Measurements from ENCODE around the gene MIPOL1.
"Not testable (repeated sequence)": the region's sequence is repeated elsewhere in the genome, so short reads cannot be mapped to it uniquely, and the experiment has no call there.

The MIPOL1 gene

GRCh38 chr14:37546621-37547447 lies 349.1 kb downstream of the MIPOL1 start:
- DNase-seq (ENCODE audit: low read depth in 2 of 2) = no peak

- DNase-seq (ENCODE audit: low read depth in 2 of 2) = no peak
Observed at GRCh38 chr14:37550511-37550910, 352.8 kb downstream of the MIPOL1 start.

- DNase-seq (ENCODE audit: low read depth in 2 of 2) = no peak
Observed at GRCh38 chr14:37551119-37551518, 353.4 kb downstream of the MIPOL1 start.

- DNase-seq (ENCODE audit: low read depth in 2 of 2) = no peak
Observed at GRCh38 chr14:37553935-37554550, 356.3 kb downstream of the MIPOL1 start.

DNA sequence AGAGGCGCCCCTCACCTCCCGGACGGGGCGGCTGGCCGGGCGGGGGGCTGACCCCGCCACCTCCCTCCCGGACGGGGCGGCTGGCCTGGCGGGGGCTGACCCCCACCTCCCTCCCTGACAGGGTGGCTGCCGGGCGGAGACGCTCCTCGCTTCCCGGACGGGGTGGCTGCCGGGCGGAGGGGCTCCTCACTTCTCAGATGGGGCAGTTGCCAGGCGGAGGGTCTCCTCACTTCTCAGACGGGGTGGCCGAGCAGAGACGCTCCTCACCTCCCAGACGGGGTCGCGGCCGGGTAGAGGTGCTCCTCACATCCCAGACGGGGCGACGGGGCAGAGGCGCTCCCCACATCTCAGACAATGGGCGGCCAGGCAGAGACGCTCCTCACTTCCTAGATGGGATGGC lies 357.9 kb downstream of the MIPOL1 start:
- not testable (repeated sequence) for DNase-seq (ENCODE audit: low read depth in 2 of 2)

GRCh38 chr14:37558740-37559139 lies 361.0 kb downstream of the MIPOL1 start:
- DNase-seq (ENCODE audit: low read depth in 2 of 2) = no peak

- DNase-seq (ENCODE audit: low read depth in 2 of 2) = no peak
Observed at GRCh38 chr14:37559386-37559785, 361.6 kb downstream of the MIPOL1 start.

DNA sequence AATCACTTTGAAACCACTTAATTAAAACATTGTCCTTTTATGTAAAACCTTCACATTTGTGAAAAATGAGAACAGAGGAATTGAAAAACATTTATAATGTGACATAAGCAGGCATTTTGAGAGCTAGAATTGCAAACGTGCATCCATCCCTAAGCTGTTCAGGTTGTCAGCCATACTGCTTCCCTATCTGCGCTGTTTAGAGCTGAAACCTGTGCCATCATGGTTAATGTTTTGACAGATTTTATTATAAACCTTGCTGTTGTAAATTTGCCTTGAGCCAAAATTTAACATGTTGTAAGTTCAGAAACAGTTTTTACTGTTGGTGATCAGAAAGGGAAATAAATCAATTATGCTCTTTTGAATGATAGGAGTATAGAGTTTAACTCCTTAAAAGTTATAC lies 365.5 kb downstream of the MIPOL1 start:
- no peak for DNase-seq (ENCODE audit: low read depth in 2 of 2)

DNA sequence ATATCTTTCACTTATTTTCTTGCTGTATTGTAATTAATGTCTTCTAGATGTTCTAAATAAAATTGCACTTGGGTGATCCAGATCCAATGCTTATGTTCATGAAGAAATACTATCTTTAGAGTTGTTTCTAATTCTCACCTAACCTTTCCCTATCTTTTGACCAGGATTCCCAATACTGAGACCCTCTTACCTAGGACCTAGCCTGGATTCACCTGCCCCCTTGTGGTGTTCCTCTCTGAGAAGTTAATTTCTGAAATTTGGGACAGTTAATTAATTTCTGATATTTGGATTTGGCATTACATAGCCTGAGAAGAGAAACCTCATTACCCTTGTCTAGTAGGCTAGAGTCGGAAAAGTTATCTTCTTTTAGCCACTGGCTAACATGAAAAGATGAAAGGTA lies 367.8 kb downstream of the MIPOL1 start:
- no peak for DNase-seq (ENCODE audit: low read depth in 2 of 2)

DNA sequence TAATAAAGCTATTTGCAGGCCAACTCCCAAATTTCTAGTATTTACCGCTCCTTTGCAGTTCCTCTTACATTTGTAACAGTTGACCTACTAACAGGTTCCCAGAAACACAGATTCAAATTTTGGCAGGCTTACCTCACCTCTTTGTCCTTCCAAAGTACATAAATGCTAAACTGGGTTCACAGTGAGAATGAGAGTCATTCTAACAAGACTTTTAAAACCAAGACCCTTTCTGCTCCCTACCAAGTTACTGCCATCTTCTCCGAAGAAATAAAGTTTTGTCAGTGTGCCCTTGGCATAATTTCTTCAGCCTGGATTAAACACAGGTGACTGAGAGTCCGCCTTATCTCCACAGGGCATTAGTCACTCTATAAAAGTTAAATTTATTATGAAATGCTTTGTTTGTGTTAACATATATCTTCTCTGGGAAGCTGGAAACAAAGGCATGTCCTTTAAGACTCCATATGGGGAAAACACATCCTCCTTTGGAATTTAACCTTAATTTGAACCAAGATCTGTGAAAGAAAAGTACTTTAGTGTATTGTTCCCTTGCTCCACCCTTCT lies 369.2 kb downstream of the MIPOL1 start:
- no peak for DNase-seq (ENCODE audit: low read depth in 2 of 2)

DNA sequence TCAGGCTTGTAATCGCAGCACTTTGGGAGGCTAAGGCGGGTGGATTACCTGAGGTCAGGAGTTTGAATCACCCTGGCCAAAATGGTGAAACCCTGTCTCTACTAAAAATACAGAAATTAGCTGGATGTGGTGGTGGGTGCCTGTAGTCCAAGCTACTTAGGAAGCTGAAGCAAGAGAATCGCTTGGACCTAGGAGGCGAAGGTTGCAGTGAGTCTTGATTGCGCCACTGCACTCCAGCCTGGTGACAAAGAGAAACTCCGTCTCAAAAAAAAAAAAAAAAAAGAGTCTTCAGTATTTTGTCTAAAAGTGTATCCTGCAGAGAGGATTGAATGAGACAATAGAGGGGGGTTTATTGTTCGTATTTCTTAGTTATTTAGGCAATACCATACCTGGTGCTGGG lies 372.0 kb downstream of the MIPOL1 start:
- no peak for DNase-seq (ENCODE audit: low read depth in 2 of 2)

GRCh38 chr14:37571391-37571790 lies 373.7 kb downstream of the MIPOL1 start:
- DNase-seq (ENCODE audit: low read depth in 2 of 2) = no peak

DNA sequence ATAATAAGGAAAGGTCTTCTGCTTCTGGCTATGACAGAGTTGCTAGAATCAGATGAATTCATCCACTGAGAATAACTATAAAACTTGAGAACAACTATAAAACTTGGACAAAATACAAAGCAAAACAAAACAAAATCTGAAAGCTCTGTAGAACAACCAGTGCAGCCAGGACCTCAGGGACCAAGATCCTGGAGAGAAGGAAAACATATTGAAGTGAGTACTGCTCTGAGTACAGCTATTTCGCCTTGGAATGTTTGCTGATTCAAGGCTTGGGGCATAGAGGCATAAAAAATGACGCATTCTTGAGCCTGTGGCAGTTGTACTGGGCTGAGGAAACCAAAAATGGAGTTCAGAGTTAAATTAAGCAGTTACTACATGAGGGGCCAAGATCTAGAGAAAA lies 375.6 kb downstream of the MIPOL1 start:
- DNase-seq (ENCODE audit: low read depth in 2 of 2) = no peak

GRCh38 chr14:37579274-37579673 lies 381.5 kb downstream of the MIPOL1 start:
- DNase-seq (ENCODE audit: low read depth in 2 of 2) = no peak

GRCh38 chr14:37580146-37580545 lies 382.4 kb downstream of the MIPOL1 start:
- no peak for DNase-seq (ENCODE audit: low read depth in 2 of 2)

DNA sequence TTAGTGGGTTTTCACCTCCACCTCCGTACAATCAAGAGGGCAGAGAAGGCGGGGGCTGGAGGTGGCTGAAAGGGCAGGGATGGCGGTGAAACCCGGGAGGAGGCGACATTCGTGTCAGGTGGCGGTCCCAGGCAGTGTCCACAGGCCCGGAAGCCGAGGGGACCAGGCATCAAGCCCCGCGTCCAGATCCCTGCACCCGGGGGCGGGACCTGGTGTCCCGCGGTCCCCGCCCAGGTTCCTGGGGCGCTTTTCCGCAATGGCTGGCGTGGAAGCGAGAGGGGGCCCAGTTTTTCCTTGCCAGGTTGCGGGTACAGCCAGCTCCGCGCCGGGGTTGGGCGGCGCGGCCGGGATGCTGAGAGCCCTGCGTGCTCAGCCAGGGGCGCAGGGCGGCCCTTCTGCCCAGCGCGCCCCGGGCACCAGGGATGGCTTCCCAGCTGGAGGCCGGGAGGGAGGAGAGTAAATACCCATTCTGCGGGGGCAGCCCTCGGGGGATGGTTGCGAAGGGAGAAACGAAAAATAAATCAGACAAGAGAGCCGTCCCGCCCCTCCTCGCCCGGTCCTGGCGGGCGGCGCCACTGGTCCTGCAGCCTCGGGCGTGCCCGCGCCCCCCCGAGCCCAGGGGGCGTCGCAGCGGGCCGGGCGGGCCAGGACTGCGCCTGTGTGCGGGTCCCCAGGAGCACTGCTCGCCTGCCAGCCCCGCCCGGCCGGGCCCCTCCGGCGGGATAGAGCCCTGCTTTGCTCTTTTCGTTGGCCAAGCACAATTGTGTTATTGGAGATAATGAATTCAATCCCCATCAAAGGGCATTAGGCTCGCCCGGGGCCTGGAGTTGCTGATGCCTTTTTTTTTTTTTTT lies 385.8 kb downstream of the MIPOL1 start:
- no peak for DNase-seq (ENCODE audit: low read depth in 2 of 2)

DNA sequence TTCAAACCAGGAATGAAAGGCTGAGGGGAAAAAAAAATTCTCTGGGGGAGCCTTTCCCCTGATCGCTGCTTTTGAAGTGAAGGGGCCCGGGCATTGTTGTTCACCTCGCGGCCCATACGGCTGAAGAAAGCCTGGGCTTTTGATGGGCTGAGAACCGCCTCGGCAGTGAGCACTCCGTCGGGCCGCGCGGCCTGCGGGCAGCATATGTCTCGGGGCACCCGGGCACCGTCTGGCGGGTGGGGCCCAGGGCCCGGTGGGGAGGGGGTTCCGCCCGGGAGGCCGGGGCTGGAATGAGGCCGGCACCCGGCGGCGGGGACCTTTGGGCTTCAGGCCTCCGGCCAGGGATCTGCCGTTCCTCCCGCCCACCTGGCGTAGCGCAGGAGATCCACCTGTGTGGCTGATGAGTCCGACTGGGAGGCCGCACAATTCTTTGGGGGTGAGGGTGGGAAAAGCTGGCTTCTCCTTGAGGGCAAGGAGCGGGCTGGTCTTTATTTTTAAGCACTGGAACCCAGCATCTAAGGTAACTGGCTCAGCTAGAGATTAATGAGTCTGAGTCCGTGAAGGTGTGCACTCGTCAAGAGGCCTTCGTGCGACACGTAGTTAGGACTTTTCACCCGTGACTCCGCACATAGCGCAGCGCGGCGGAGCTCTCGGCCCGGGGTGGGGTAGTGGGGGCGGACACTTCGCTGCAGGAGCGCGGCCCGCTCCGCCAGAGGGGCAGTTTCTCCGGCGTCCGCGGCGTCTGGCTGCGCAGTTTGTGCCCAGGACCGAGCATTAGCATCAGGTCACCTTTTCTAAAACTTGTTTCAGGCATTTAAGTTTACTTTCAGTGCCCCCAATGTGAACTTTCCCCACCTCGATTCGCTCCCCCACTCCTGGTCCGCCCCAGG lies 386.7 kb downstream of the MIPOL1 start:
- DNase-seq (ENCODE audit: low read depth in 2 of 2) = no peak

DNA sequence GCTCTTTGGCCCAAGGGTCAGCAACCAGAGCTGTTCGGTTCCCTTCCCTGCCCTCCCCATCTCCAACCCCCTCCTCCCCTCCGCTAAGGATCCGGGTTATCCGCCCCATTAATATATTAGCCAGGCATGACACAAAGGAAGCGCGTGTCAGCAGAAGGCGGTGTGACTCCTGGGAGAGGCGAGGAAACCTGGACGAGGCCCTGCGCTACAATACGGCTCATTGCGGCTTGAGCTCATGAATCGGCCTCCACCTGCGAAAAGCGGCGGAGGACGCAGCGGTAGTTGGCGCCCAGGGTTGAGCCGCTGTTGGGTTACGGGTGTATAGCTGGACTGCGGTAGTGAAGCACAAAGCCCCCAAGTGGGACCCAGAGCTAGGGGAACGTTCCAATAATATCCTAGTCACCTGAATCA lies 387.4 kb downstream of the MIPOL1 start:
- DNase-seq (ENCODE audit: low read depth in 2 of 2) = no peak

- no peak for DNase-seq (ENCODE audit: low read depth in 2 of 2)
Observed at GRCh38 chr14:37585971-37586796, 388.4 kb downstream of the MIPOL1 start.

DNA sequence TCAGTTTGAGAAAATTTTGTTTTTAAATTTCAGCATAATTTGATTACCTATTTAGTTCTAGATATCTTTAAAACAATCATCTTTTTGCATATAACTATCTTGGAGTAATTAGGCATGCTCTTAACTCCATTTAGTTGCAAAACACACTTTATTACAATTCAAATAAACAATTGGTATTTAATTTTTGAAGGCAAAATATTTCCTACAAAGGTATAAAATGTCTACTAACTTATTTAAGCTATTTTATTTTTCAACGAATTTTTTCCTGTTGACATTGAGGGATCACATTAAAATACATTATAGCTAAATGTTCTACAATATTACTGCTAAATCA lies 389.0 kb downstream of the MIPOL1 start:
- no peak for DNase-seq (ENCODE audit: low read depth in 2 of 2)
